ENCODE results near the gene CNTNAP4.

Gene CNTNAP4

GRCh38 chr16:76503091-76503490 lies 225.9 kb downstream of the CNTNAP4 start:
- no peak overlapping the region for H2AK5ac ChIP-seq (ENCODE audit: low read depth, low read length)
- no peaks in the 10 kb centered on the region for H3K9me3 ChIP-seq (replicated peaks in 1 of 2; ENCODE audit: control insufficient read depth in 2 of 2, insufficient read depth in 1 of 2, low read depth in 1 of 2, low read length in 2 of 2)
- no peak overlapping the region for H2BK120ac ChIP-seq (ENCODE audit: low read depth, low read length)
- H2BK15ac ChIP-seq (ENCODE audit: low read length) = no peak overlapping the region
- H3K18ac ChIP-seq (ENCODE audit: low read length) = no peak overlapping the region
- H3K4me3 ChIP-seq (ENCODE audit: low read length in 2 of 2) = no peak overlapping the region
- no peak overlapping the region for H3K9ac ChIP-seq (ENCODE audit: low read depth, low read length, poor library complexity)
- H3K23ac ChIP-seq (ENCODE audit: low read depth, low read length, poor library complexity) = no peak overlapping the region
- H3K27ac ChIP-seq (replicated peaks; ENCODE audit: low read length) = no peak overlapping the region
- no peaks in the 10 kb centered on the region for H3K27me3 ChIP-seq (ENCODE audit: control insufficient read depth in 3 of 3, insufficient read depth in 3 of 3, low read depth in 1 of 3, low read length in 3 of 3)
- H4K91ac ChIP-seq (ENCODE audit: low read depth, low read length, poor library complexity) = no peak overlapping the region
- H3K14ac ChIP-seq (ENCODE audit: low read length) = no peak overlapping the region
- H2AFZ ChIP-seq (ENCODE audit: low read length) = no peak overlapping the region
- no peak overlapping the region for H2BK5ac ChIP-seq (ENCODE audit: low read length)
- no peaks in the 10 kb centered on the region for H3K79me1 ChIP-seq (ENCODE audit: low read depth, low read length)
- DNase-seq (ENCODE audit: low spot score) = no peak
- H3K4me2 ChIP-seq (ENCODE audit: insufficient read depth, low read length, poor library complexity, severe bottlenecking) = no peak overlapping the region
- H2BK12ac ChIP-seq (ENCODE audit: low read length) = no peak overlapping the region
- no peaks in the 10 kb centered on the region for H3K4me1 ChIP-seq (ENCODE audit: control insufficient read depth in 2 of 2, insufficient read depth in 1 of 2, low read depth in 1 of 2, low read length in 2 of 2)
- H4K8ac ChIP-seq (ENCODE audit: low read depth, low read length) = no peak overlapping the region
- H3K36me3 ChIP-seq (replicated peaks in 1 of 2; ENCODE audit: control insufficient read depth in 2 of 2, insufficient read depth in 2 of 2, low read length in 2 of 2) = no peaks in the 10 kb centered on the region
- no peak overlapping the region for H3K4ac ChIP-seq (ENCODE audit: low read length)

- Histone ChIP-seq H2BK15ac (ENCODE audit: low read length) (no peak overlapping the region), H3K4me2 (ENCODE audit: insufficient read depth, low read length, poor library complexity, severe bottlenecking) (no peak overlapping the region), H3K27me3 (ENCODE audit: control insufficient read depth in 3 of 3, insufficient read depth in 3 of 3, low read depth in 1 of 3, low read length in 3 of 3) (no peaks in the 10 kb centered on the region), H4K8ac (ENCODE audit: low read depth, low read length) (no peak overlapping the region), H2BK5ac (ENCODE audit: low read length) (no peak overlapping the region), H3K36me3 (replicated peaks in 1 of 2; ENCODE audit: control insufficient read depth in 2 of 2, insufficient read depth in 2 of 2, low read length in 2 of 2) (no peaks in the 10 kb centered on the region), H3K4me1 (ENCODE audit: control insufficient read depth in 2 of 2, insufficient read depth in 1 of 2, low read depth in 1 of 2, low read length in 2 of 2) (peaks cover 0 to 1% of the 10 kb centered on the region in 2 donors), H3K18ac (ENCODE audit: low read length) (no peak overlapping the region), H4K91ac (ENCODE audit: low read depth, low read length, poor library complexity) (no peak overlapping the region), H3K14ac (ENCODE audit: low read length) (no peak overlapping the region), H3K79me1 (ENCODE audit: low read depth, low read length) (no peaks in the 10 kb centered on the region), H2BK12ac (ENCODE audit: low read length) (no peak overlapping the region), H2AFZ (ENCODE audit: low read length) (no peak overlapping the region), H2AK5ac (ENCODE audit: low read depth, low read length) (no peak overlapping the region), H3K23ac (ENCODE audit: low read depth, low read length, poor library complexity) (no peak overlapping the region), H3K4ac (ENCODE audit: low read length) (no peak overlapping the region), H3K4me3 (ENCODE audit: low read length in 2 of 2) (no peak overlapping the region), H3K27ac (replicated peaks; ENCODE audit: low read length) (no peak overlapping the region), H2BK120ac (ENCODE audit: low read depth, low read length) (no peak overlapping the region), H3K9me3 (replicated peaks in 1 of 2; ENCODE audit: control insufficient read depth in 2 of 2, insufficient read depth in 1 of 2, low read depth in 1 of 2, low read length in 2 of 2) (no peaks in the 10 kb centered on the region), H3K9ac (ENCODE audit: low read depth, low read length, poor library complexity) (no peak overlapping the region)
- DNase-seq (ENCODE audit: low spot score) = no peak
- no CpG with 5 or more reads among the region's 3 CpGs for WGBS, 2 donors (ENCODE audit: extremely low coverage in 2 of 2, insufficient read length in 2 of 2, insufficient replicate concordance in 1 of 2)
Measured at GRCh38 chr16:76511203-76511602, 234.0 kb downstream of the CNTNAP4 start.

GRCh38 chr16:76518781-76519180 lies 241.6 kb downstream of the CNTNAP4 start:
- Histone ChIP-seq H3K4ac (ENCODE audit: low read length) (no peak overlapping the region), H3K4me3 (ENCODE audit: low read length in 2 of 2) (no peak overlapping the region), H3K9me3 (replicated peaks in 1 of 2; ENCODE audit: control insufficient read depth in 2 of 2, insufficient read depth in 1 of 2, low read depth in 1 of 2, low read length in 2 of 2) (peaks cover 0 to 1% of the 10 kb centered on the region in 2 donors), H2AK5ac (ENCODE audit: low read depth, low read length) (no peak overlapping the region), H2BK15ac (ENCODE audit: low read length) (no peak overlapping the region), H3K36me3 (replicated peaks in 1 of 2; ENCODE audit: control insufficient read depth in 2 of 2, insufficient read depth in 2 of 2, low read length in 2 of 2) (no peaks in the 10 kb centered on the region), H3K27ac (replicated peaks; ENCODE audit: low read length) (no peak overlapping the region), H3K4me2 (ENCODE audit: insufficient read depth, low read length, poor library complexity, severe bottlenecking) (no peak overlapping the region), H3K18ac (ENCODE audit: low read length) (no peak overlapping the region), H2BK5ac (ENCODE audit: low read length) (no peak overlapping the region), H3K4me1 (ENCODE audit: control insufficient read depth in 2 of 2, insufficient read depth in 1 of 2, low read depth in 1 of 2, low read length in 2 of 2) (peaks cover 0 to 1% of the 10 kb centered on the region in 2 donors), H3K9ac (ENCODE audit: low read depth, low read length, poor library complexity) (no peak overlapping the region), H2BK12ac (ENCODE audit: low read length) (no peak overlapping the region), H3K23ac (ENCODE audit: low read depth, low read length, poor library complexity) (no peak overlapping the region), H2AFZ (ENCODE audit: low read length) (peak overlapping the region; percentile 8), H3K14ac (ENCODE audit: low read length) (no peak overlapping the region), H3K27me3 (ENCODE audit: control insufficient read depth in 3 of 3, insufficient read depth in 3 of 3, low read depth in 1 of 3, low read length in 3 of 3) (no peaks in the 10 kb centered on the region), H3K79me1 (ENCODE audit: low read depth, low read length) (no peaks in the 10 kb centered on the region), H4K8ac (ENCODE audit: low read depth, low read length) (no peak overlapping the region), H4K91ac (ENCODE audit: low read depth, low read length, poor library complexity) (no peak overlapping the region), H2BK120ac (ENCODE audit: low read depth, low read length) (no peak overlapping the region)
- DNase-seq (ENCODE audit: low spot score) = no peak
- no CpG with 5 or more reads among the region's 1 CpG for WGBS, 2 donors (ENCODE audit: extremely low coverage in 2 of 2, insufficient read length in 2 of 2, insufficient replicate concordance in 1 of 2)

GRCh38 chr16:76524356-76524755 lies 247.2 kb downstream of the CNTNAP4 start:
- no peaks in the 10 kb centered on the region for H3K79me1 ChIP-seq (ENCODE audit: low read depth, low read length)
- H3K4ac ChIP-seq (ENCODE audit: low read length) = no peak overlapping the region
- no peaks in the 10 kb centered on the region for H3K4me1 ChIP-seq (ENCODE audit: control insufficient read depth in 2 of 2, insufficient read depth in 1 of 2, low read depth in 1 of 2, low read length in 2 of 2)
- no peak overlapping the region for H2BK120ac ChIP-seq (ENCODE audit: low read depth, low read length)
- H3K9ac ChIP-seq (ENCODE audit: low read depth, low read length, poor library complexity) = no peak overlapping the region
- no peak overlapping the region for H2BK12ac ChIP-seq (ENCODE audit: low read length)
- no peaks in the 10 kb centered on the region for H3K36me3 ChIP-seq (replicated peaks in 1 of 2; ENCODE audit: control insufficient read depth in 2 of 2, insufficient read depth in 2 of 2, low read length in 2 of 2)
- H2BK15ac ChIP-seq (ENCODE audit: low read length) = no peak overlapping the region
- H2AK5ac ChIP-seq (ENCODE audit: low read depth, low read length) = no peak overlapping the region
- H3K4me2 ChIP-seq (ENCODE audit: insufficient read depth, low read length, poor library complexity, severe bottlenecking) = no peak overlapping the region
- H3K4me3 ChIP-seq (ENCODE audit: low read length in 2 of 2) = no peak overlapping the region
- no peak overlapping the region for H4K8ac ChIP-seq (ENCODE audit: low read depth, low read length)
- H2BK5ac ChIP-seq (ENCODE audit: low read length) = no peak overlapping the region
- no peak for DNase-seq (ENCODE audit: low spot score)
- H3K23ac ChIP-seq (ENCODE audit: low read depth, low read length, poor library complexity) = no peak overlapping the region
- no peak overlapping the region for H2AFZ ChIP-seq (ENCODE audit: low read length)
- no peak overlapping the region for H4K91ac ChIP-seq (ENCODE audit: low read depth, low read length, poor library complexity)
- H3K18ac ChIP-seq (ENCODE audit: low read length) = no peak overlapping the region
- no peak overlapping the region for H3K14ac ChIP-seq (ENCODE audit: low read length)
- no peak overlapping the region for H3K27ac ChIP-seq (replicated peaks; ENCODE audit: low read length)
- no peaks in the 10 kb centered on the region for H3K9me3 ChIP-seq (replicated peaks in 1 of 2; ENCODE audit: control insufficient read depth in 2 of 2, insufficient read depth in 1 of 2, low read depth in 1 of 2, low read length in 2 of 2)
- WGBS, 2 donors (ENCODE audit: extremely low coverage in 2 of 2, insufficient read length in 2 of 2, insufficient replicate concordance in 1 of 2) = no CpG with 5 or more reads among the region's 2 CpGs
- H3K27me3 ChIP-seq (ENCODE audit: control insufficient read depth in 3 of 3, insufficient read depth in 3 of 3, low read depth in 1 of 3, low read length in 3 of 3) = no peaks in the 10 kb centered on the region

Measured in neuronal stem cell (in vitro differentiated cells).